Thoracic aorta (tissue), 2 donors: ENCODE data around the gene AK9. TPM values are rescaled to one million over a fixed set of nuclear protein-coding genes. Genes with fewer than 3 reads are reported as not detected.

Experiments
- ATAC-seq: fragments of 150-250 bp; one replicate; pipeline ENCODE4 v1.8.0; 2017; ENCODE audit warnings: low read depth; ENCODE audit not compliant: insufficient number of reproducible peaks, low FRiP score
- DNase-seq: peaks from one replicate; pipeline ENCODE4 v3.0.0-alpha.2; 2020; ENCODE audit warnings: low spot score
- H3K27ac ChIP-seq, 2 donors: fragments of 200-600 bp; sonication (generic); 1 replicate in 1 of 2; 2 replicates in 1 of 2; pipeline ENCODE4 v1.5.1; 2016; ENCODE audit warnings: mild to moderate bottlenecking in 2 of 2, moderate library complexity in 2 of 2
- H3K27me3 ChIP-seq: fragments of 200-600 bp; sonication (generic); replicated peaks from 2 replicates; pipeline ENCODE4 v1.6.0; 2016; ENCODE audit warnings: mild to moderate bottlenecking; ENCODE audit not compliant: insufficient read depth
- H3K36me3 ChIP-seq: fragments of 200-600 bp; sonication (generic); one replicate; pipeline ENCODE4 v1.5.1; 2016
- H3K4me1 ChIP-seq, 2 donors: fragments of 200-600 bp; sonication (generic); 1 replicate in 1 of 2; 2 replicates in 1 of 2; pipeline versions ENCODE4 v1.5.1 to v1.6.0; 2016; ENCODE audit warnings: low read depth in 2 of 2, mild to moderate bottlenecking in 1 of 2; ENCODE audit not compliant: control insufficient read depth in 1 of 2
- H3K4me3 ChIP-seq: fragments of 200-600 bp; sonication (generic); 2 replicates; pipeline ENCODE4 v1.5.1; 2016; ENCODE audit warnings: mild to moderate bottlenecking
- H3K9me3 ChIP-seq: fragments of 200-600 bp; sonication (generic); 2 replicates; pipeline ENCODE4 v1.5.1; 2016
- total RNA-seq, 2 donors: library from RNA; depleted of rRNA; stranded (reverse); fragments of >200 nt; gene quantifications; one replicate each; pipeline versions ENCODE4 v1.1.0 to v1.2.3, GENCODE V29; 2016
- TF ChIP-seq, protein P1 (sequence below): fragments of 200-600 bp; sonication (generic); IDR thresholded peaks from one replicate; pipeline ENCODE4 v1.5.1; 2019; ENCODE audit warnings: antibody characterized with exemption

AK9 gene
- total RNA-seq, 2 donors from 2014 or later: 12.5 to 12.8 TPM

DNA sequence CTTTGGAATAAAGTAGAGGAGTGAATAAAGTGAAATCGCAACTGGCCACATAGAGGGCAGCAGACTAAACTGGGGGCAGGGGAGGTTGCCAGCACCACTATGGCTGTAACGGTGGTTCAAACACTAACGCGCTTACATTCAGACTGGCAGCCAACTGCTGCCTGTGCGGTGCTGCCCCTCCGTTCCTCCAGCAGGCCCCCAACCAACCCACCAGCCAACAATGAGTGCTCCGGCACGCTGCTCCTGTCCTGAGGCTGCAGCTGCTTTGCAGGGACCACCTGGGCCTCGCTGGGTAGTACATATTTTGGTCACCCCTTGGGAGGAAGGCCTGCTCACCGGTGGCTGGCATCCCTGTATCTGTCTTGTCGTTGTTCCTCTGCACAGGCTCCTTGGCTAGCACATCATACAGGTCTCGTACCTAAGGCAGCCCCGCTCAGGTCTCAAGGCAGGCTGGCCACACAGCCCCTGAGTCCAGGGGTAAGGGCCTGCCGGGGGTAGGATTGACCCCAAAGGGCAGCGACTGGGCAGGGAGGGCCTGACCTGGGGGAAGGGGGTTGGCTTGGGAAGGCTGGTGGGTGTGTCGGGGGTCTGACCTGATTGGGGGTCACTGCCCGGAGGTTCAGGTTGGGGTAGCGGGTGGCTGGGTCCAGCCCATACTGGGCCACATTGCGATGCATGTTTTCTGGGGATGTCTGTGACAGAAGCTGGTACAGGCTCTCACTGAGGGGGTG lies 241.8 kb downstream of the AK9 start:
- no peak overlapping the region for H3K27ac ChIP-seq
- H3K4me3 ChIP-seq: no peak overlapping the region
- no peaks in the 10 kb centered on the region for H3K9me3 ChIP-seq
- TF ChIP-seq, protein P1, sequence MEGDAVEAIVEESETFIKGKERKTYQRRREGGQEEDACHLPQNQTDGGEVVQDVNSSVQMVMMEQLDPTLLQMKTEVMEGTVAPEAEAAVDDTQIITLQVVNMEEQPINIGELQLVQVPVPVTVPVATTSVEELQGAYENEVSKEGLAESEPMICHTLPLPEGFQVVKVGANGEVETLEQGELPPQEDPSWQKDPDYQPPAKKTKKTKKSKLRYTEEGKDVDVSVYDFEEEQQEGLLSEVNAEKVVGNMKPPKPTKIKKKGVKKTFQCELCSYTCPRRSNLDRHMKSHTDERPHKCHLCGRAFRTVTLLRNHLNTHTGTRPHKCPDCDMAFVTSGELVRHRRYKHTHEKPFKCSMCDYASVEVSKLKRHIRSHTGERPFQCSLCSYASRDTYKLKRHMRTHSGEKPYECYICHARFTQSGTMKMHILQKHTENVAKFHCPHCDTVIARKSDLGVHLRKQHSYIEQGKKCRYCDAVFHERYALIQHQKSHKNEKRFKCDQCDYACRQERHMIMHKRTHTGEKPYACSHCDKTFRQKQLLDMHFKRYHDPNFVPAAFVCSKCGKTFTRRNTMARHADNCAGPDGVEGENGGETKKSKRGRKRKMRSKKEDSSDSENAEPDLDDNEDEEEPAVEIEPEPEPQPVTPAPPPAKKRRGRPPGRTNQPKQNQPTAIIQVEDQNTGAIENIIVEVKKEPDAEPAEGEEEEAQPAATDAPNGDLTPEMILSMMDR: no peak
- peaks cover 31% of the 10 kb centered on the region for H3K36me3 ChIP-seq
- no peak for ATAC-seq
- DNase-seq: no peak
- peaks cover under 1 to 9% of the 10 kb centered on the region in 2 donors for H3K4me1 ChIP-seq
- H3K27me3 ChIP-seq: no peaks in the 10 kb centered on the region

DNA sequence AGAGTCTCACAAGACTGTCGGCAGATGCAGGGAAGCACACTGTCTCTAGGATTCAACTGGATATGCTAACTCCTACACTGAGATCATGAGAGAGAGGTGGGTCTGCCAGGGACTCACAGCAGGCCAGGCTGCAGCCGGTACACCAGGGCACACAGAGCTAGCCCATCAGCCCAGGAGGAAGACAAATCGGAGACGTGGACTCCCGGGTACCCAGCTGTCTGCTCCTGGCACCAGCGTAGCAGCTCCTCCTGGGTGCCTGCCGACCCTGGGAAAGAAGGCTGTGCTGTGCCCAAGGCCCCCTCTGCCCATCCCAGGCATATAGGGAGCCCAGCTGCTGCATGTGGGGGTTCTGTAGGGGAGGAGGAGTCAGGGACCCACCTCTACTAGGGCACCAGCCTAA lies 242.4 kb downstream of the AK9 start:
- Histone ChIP-seq H3K9me3 (no peaks in the 10 kb centered on the region), H3K27me3 (no peaks in the 10 kb centered on the region), H3K4me3 (no peak overlapping the region), H3K27ac (no peak overlapping the region), H3K36me3 (peaks cover 35% of the 10 kb centered on the region), H3K4me1 (peaks cover 0 to 3% of the 10 kb centered on the region in 2 donors)
- DNase-seq (no peak), ATAC-seq (no peak)
- TF ChIP-seq, protein P1: no peak

DNA sequence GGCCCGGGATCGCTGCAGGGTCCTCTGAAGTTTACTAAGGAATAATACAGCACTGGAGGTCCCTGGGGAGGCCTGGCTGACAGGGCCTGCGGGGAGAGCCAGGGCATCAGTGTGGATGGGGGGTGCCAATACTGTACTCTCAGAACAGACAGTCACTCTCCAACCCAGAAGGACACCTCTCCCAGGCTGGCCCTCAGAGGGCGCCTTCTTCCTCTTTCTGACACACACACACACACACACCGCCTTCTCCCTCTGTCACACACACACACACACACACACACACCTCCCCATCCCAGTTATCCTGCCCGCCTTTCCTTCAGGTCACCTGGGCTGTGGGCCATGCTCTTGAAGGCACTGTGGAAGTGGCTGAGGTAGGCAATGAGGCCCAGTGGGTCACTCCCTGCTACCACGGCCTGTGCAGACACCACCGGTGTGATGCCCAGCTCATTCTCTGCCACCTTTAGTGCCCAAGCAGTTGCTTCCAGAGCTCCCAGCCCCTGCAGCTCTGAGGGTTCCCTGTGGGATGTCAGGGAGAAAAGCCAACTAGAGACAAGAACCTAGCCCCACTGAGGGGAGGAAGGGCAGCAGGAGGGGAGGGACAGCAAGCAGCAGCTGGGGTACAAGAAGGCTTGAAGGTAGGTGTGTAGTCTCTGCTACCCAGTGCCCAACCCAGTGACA lies 243.0 kb downstream of the AK9 start:
- TF ChIP-seq, protein P1: no peak
- Histone ChIP-seq H3K27me3 (no peaks in the 10 kb centered on the region), H3K9me3 (no peaks in the 10 kb centered on the region), H3K27ac (no peak overlapping the region), H3K36me3 (peaks cover 35% of the 10 kb centered on the region), H3K4me1 (no peaks in the 10 kb centered on the region), H3K4me3 (no peak overlapping the region)
- DNase-seq (no peak), ATAC-seq (no peak)

DNA sequence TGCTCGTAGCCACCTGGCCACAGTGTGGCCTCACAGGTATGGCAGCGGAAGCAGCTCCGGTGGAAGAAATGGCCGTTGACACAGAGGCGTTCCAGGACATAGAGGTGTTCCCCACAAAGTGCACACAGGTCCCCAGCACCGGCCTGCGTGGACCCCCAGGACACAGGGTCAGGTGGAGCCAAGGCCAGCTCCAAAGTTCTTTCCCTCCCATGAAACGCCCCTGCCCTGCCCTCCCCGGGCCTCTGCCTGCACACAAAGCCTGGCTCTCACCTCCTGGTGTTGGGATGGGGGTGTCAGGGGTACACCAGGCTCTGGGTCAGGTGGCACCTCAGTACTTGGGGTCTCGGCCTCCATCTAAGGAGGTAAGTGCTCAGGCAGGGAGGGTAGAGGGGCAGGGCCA lies 243.9 kb downstream of the AK9 start:
- Histone ChIP-seq H3K27ac (no peak overlapping the region), H3K9me3 (no peaks in the 10 kb centered on the region), H3K4me3 (no peak overlapping the region), H3K36me3 (peaks cover 34% of the 10 kb centered on the region), H3K27me3 (no peaks in the 10 kb centered on the region), H3K4me1 (peaks cover 0 to under 1% of the 10 kb centered on the region in 2 donors)
- ATAC-seq (no peak), DNase-seq (no peak)
- TF ChIP-seq, protein P1: no peak

DNA sequence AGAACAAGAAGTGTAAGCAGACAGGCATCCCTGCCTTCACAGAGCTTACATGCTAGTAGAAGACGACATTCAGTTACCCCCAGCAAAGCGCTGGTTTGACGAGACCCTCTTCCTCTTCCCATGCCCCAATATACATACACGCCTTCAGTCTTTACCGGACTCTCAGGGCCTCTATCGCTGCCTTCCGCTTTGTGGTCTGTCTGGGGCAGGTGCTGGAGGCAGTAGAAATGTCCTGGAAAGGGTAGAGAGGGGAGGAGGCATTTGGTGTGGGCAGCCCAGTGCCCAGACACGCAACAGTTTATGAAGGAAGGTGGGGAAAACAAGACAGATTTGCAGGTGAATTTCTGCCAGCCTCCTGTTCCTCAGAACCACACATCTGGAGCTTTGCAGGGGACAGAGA lies 244.5 kb downstream of the AK9 start:
- peaks cover 28% of the 10 kb centered on the region for H3K36me3 ChIP-seq
- no peak for ATAC-seq
- no peak for DNase-seq
- no peak overlapping the region for H3K4me3 ChIP-seq
- H3K4me1 ChIP-seq: peaks cover 3 to 6% of the 10 kb centered on the region in 2 donors
- no peak overlapping the region for H3K27ac ChIP-seq
- TF ChIP-seq, protein P1: no peak
- H3K9me3 ChIP-seq: no peaks in the 10 kb centered on the region
- no peaks in the 10 kb centered on the region for H3K27me3 ChIP-seq
